HG03175 (cell line): ENCODE measurements around the gene EMC10.

ENCODE experiments used
- ATAC-seq: cut with Tn5 transposase; IDR thresholded peaks from one replicate; pipeline ENCODE4 v1.9.1; 2021; ENCODE audit warnings: mild to moderate bottlenecking, moderate library complexity; ENCODE audit not compliant: unreplicated experiment

Gene EMC10

GRCh38 chr19:50495020-50495531 is 18.8 kb downstream of the EMC10 start:
- no peak for ATAC-seq

- no peak for ATAC-seq
Measured at GRCh38 chr19:50496189-50497021, 20.1 kb downstream of the EMC10 start.

- no peak for ATAC-seq
Measured at GRCh38 chr19:50497022-50497405, 20.7 kb downstream of the EMC10 start.

GRCh38 chr19:50498219-50499056 is 22.1 kb downstream of the EMC10 start:
- ATAC-seq: no peak

- ATAC-seq: no peak
Measured at GRCh38 chr19:50500060-50500752, 23.9 kb downstream of the EMC10 start.

GRCh38 chr19:50500753-50501151 is 24.4 kb downstream of the EMC10 start:
- ATAC-seq: no peak

- no peak for ATAC-seq
Measured at GRCh38 chr19:50501186-50501567, 24.9 kb downstream of the EMC10 start.

GRCh38 chr19:50501568-50502475 is 25.5 kb downstream of the EMC10 start:
- ATAC-seq: no peak

GRCh38 chr19:50505856-50506611 is 29.7 kb downstream of the EMC10 start:
- no peak for ATAC-seq

GRCh38 chr19:50506700-50507099 is 30.4 kb downstream of the EMC10 start:
- no peak for ATAC-seq

- no peak for ATAC-seq
Measured at GRCh38 chr19:50507376-50507775, 31.1 kb downstream of the EMC10 start.

GRCh38 chr19:50508843-50509190 is 32.5 kb downstream of the EMC10 start:
- ATAC-seq: no peak

GRCh38 chr19:50509366-50509765 is 33.1 kb downstream of the EMC10 start:
- ATAC-seq: no peak

- ATAC-seq: no peak
Measured at GRCh38 chr19:50510121-50510670, 33.9 kb downstream of the EMC10 start.

GRCh38 chr19:50510700-50511068 is 34.4 kb downstream of the EMC10 start:
- ATAC-seq: no peak

GRCh38 chr19:50511069-50511822 is 34.9 kb downstream of the EMC10 start, which contains the start of gene JOSD2:
Gene JOSD2, minus strand, starts transcription at chr19:50511191. Its CDS starts 760 bp downstream, at chr19:50510431.
- peak; percentile 85 for ATAC-seq

GRCh38 chr19:50512112-50512998 is 36.0 kb downstream of the EMC10 start:
- ATAC-seq: no peak
